Stimulated activated CD4-positive, alpha-beta T cell treated with anti-CD3 and anti-CD28 coated beads, TNF-alpha, amount 100 ng/mL, for 4 hours (primary cell): ENCODE results near the gene SKP2.
"Not testable (repeated sequence)": the region's sequence is repeated elsewhere in the genome, so short reads cannot be mapped to it uniquely, and the experiment has no call there.

ENCODE experiments used
- DNase-seq, 3 experiments: peaks; one replicate each; pipeline ENCODE4 v3.0.0-alpha.2; 2020; ENCODE audit warnings: low read depth in 3 of 3

Gene SKP2

GRCh38 chr5:36151434-36152323 lies at the start of gene SKP2, which contains the start of gene LMBRD2:
SKP2 (plus strand) TSS chr5:36152111; CDS start chr5:36152263, 152 bp downstream.
LMBRD2 (minus strand) TSS chr5:36151887; CDS start chr5:36143349, 8,538 bp downstream.
- peak; percentile 89 to 96 (median 94) for DNase-seq

- no peak for DNase-seq
These were observed 46.1 kb upstream of the SKP2 start for GRCh38 chr5:36105819-36106218.

- no peak for DNase-seq
These were observed 43.0 kb upstream of the SKP2 start for GRCh38 chr5:36108758-36109460.

GRCh38 chr5:36111238-36111637 lies 40.7 kb upstream of the SKP2 start:
- DNase-seq: no peak

GRCh38 chr5:36125868-36126267 lies 26.0 kb upstream of the SKP2 start:
- no peak for DNase-seq

GRCh38 chr5:36128795-36129194 lies 23.1 kb upstream of the SKP2 start:
- no peak for DNase-seq

- DNase-seq: not testable (repeated sequence)
These were observed 22.2 kb upstream of the SKP2 start for GRCh38 chr5:36129666-36130065.

- not testable (repeated sequence) for DNase-seq
These were observed 18.9 kb upstream of the SKP2 start for GRCh38 chr5:36133009-36133408.

GRCh38 chr5:36135988-36136387 lies 15.9 kb upstream of the SKP2 start:
- no peak for DNase-seq

- no peak for DNase-seq
These were observed 15.3 kb upstream of the SKP2 start for GRCh38 chr5:36136581-36136980.

- DNase-seq: no peak
These were observed 12.8 kb upstream of the SKP2 start for GRCh38 chr5:36138900-36139683.

- DNase-seq: no peak
These were observed 6.6 kb upstream of the SKP2 start for GRCh38 chr5:36145311-36145710.

GRCh38 chr5:36146390-36146789 lies 5.5 kb upstream of the SKP2 start:
- no peak for DNase-seq

GRCh38 chr5:36147681-36148080 lies 4.2 kb upstream of the SKP2 start:
- no peak for DNase-seq

GRCh38 chr5:36150676-36151433 lies 1.1 kb upstream of the SKP2 start:
- DNase-seq: peak in 1 of 3 experiments; percentile 7

- no peak for DNase-seq
These were observed 700 bp downstream of the SKP2 start for GRCh38 chr5:36152324-36153297.

- no peak for DNase-seq
These were observed 1.4 kb downstream of the SKP2 start for GRCh38 chr5:36153298-36153677.

- no peak for DNase-seq
These were observed 1.8 kb downstream of the SKP2 start for GRCh38 chr5:36153726-36154125.

- no peak for DNase-seq
These were observed 3.4 kb downstream of the SKP2 start for GRCh38 chr5:36155291-36155690.

GRCh38 chr5:36156121-36156601 lies 4.2 kb downstream of the SKP2 start:
- no peak for DNase-seq
